ENCODE results near the gene PIGA. TPM values are rescaled to one million over a fixed set of nuclear protein-coding genes. Genes with fewer than 3 reads are reported as not detected.

PIGA gene
- total RNA-seq, 4 donors from 2014 or later, result 7.7 to 15.5 (median 9.7) TPM

- TF ChIP-seq, protein P1, sequence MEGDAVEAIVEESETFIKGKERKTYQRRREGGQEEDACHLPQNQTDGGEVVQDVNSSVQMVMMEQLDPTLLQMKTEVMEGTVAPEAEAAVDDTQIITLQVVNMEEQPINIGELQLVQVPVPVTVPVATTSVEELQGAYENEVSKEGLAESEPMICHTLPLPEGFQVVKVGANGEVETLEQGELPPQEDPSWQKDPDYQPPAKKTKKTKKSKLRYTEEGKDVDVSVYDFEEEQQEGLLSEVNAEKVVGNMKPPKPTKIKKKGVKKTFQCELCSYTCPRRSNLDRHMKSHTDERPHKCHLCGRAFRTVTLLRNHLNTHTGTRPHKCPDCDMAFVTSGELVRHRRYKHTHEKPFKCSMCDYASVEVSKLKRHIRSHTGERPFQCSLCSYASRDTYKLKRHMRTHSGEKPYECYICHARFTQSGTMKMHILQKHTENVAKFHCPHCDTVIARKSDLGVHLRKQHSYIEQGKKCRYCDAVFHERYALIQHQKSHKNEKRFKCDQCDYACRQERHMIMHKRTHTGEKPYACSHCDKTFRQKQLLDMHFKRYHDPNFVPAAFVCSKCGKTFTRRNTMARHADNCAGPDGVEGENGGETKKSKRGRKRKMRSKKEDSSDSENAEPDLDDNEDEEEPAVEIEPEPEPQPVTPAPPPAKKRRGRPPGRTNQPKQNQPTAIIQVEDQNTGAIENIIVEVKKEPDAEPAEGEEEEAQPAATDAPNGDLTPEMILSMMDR (IDR thresholded peaks at IDR 0.05; ENCODE audit: low read depth), result no peak
Measured at GRCh38 chrX:15322072-15322471, 13.3 kb downstream of the PIGA start.

DNA sequence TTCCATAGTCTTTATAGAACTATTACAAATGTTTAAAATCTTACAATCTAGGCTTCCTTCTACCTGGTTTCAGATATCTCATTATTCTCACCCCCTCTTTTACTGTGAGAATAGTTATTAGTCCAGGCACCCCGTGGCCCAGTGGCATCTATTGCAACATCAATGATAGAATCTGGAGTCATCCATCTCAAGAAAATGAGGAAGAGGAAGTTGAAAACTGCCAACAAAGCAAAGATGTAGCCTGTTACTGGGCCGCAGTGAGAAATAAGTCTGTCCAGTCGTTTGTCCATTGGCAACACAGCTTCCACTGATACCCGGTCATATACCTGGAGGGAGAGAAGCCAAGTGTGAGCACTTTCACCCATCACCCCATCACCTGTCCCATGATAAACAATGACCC lies 13.9 kb downstream of the PIGA start:
- TF ChIP-seq, protein P1 (IDR thresholded peaks at IDR 0.05; ENCODE audit: low read depth), result no peak

GRCh38 chrX:15320297-15320696 lies 15.0 kb downstream of the PIGA start:
- TF ChIP-seq, protein P1 (IDR thresholded peaks at IDR 0.05; ENCODE audit: low read depth), result no peak

GRCh38 chrX:15319075-15319474 lies 16.2 kb downstream of the PIGA start:
- TF ChIP-seq, protein P1 (IDR thresholded peaks at IDR 0.05; ENCODE audit: low read depth), result no peak

GRCh38 chrX:15315509-15315908 lies 19.8 kb downstream of the PIGA start, which contains the start of gene ASB11:
TSS of gene ASB11 (minus strand) at chrX:15315640. CDS start at chrX:15315605, 35 bp downstream.
- TF ChIP-seq, protein P1 (IDR thresholded peaks at IDR 0.05; ENCODE audit: low read depth), result no peak

DNA sequence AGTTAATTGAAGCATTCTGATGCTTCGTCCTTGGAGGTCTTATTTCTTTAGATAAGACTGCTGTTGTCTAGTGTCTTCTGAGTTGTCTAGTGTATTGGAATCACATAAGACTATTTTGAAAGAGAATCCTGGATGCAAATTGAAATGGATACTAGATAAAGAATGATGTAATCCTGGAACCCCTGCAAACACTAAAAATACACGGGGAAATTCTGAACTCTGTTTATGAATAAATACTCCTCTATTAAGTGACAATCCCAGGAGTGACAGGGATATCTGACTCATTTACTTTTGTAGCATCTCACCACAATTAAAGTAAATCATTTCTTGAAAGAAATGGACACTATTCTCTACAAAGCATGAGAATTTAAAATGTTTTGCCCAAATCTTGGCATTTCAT lies 20.9 kb downstream of the PIGA start:
- TF ChIP-seq, protein P1 (IDR thresholded peaks at IDR 0.05; ENCODE audit: low read depth), result no peak

DNA sequence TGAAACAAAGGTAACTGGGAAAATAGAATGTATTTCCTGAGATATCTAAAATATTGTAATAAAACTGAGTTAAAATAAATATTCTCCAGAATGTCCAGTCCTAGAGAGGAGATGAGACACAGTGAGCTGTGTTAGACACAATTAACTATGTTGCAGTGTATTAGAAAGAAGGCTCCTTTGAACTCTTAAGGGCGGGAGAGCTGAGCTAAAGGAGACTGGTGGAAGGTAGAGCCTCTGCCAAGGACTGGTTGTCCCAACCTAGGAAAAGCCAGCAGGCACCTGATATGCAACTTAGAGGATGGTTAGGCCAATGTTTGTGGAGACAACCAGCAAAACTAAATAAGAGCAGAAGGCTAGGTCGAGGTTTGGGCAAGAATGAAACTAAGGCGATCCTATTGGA lies 24.2 kb downstream of the PIGA start:
- TF ChIP-seq, protein P1 (IDR thresholded peaks at IDR 0.05; ENCODE audit: low read depth), result no peak

All from subcutaneous adipose tissue (tissue), 4 donors.